ENCODE results near the gene SRSF7. TPM values are rescaled to one million over a fixed set of nuclear protein-coding genes. Genes with fewer than 3 reads are reported as not detected.

The SRSF7 gene
- total RNA-seq, 1 experiment from 2014 or later: 299 TPM

GRCh38 chr2:38713338-38713737, 37.8 kb downstream of the SRSF7 start (continued):
- no peak for TF ChIP-seq TEAD4 (CRISPR knock-in tag; IDR thresholded peaks at IDR 0.05)
- no peak for TF ChIP-seq FOXK1 (CRISPR knock-in tag; IDR thresholded peaks at IDR 0.05)
- no peak for TF ChIP-seq ATF2 (CRISPR knock-in tag; IDR thresholded peaks at IDR 0.05; ENCODE audit: borderline replicate concordance, low read depth)
- TF ChIP-seq, protein P1, sequence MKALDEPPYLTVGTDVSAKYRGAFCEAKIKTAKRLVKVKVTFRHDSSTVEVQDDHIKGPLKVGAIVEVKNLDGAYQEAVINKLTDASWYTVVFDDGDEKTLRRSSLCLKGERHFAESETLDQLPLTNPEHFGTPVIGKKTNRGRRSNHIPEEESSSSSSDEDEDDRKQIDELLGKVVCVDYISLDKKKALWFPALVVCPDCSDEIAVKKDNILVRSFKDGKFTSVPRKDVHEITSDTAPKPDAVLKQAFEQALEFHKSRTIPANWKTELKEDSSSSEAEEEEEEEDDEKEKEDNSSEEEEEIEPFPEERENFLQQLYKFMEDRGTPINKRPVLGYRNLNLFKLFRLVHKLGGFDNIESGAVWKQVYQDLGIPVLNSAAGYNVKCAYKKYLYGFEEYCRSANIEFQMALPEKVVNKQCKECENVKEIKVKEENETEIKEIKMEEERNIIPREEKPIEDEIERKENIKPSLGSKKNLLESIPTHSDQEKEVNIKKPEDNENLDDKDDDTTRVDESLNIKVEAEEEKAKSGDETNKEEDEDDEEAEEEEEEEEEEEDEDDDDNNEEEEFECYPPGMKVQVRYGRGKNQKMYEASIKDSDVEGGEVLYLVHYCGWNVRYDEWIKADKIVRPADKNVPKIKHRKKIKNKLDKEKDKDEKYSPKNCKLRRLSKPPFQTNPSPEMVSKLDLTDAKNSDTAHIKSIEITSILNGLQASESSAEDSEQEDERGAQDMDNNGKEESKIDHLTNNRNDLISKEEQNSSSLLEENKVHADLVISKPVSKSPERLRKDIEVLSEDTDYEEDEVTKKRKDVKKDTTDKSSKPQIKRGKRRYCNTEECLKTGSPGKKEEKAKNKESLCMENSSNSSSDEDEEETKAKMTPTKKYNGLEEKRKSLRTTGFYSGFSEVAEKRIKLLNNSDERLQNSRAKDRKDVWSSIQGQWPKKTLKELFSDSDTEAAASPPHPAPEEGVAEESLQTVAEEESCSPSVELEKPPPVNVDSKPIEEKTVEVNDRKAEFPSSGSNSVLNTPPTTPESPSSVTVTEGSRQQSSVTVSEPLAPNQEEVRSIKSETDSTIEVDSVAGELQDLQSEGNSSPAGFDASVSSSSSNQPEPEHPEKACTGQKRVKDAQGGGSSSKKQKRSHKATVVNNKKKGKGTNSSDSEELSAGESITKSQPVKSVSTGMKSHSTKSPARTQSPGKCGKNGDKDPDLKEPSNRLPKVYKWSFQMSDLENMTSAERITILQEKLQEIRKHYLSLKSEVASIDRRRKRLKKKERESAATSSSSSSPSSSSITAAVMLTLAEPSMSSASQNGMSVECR (CRISPR knock-in tag; IDR thresholded peaks at IDR 0.05; ENCODE audit: borderline replicate concordance): no peak
- TF ChIP-seq NR2C2 (CRISPR knock-in tag; IDR thresholded peaks at IDR 0.05): no peak
- TF ChIP-seq JUN (CRISPR knock-in tag; IDR thresholded peaks at IDR 0.05): no peak

- H3K36me3 Mint-ChIP-seq: peaks cover 8% of the 10 kb centered on the region
- DNase-seq (ENCODE audit: low spot score) (no peak), ATAC-seq (no peak)
- peaks cover 16% of the 10 kb centered on the region for H3K4me1 Mint-ChIP-seq
- ChIA-PET POLR2A (interaction anchor here (1.2 kb wide), 1 partner anchor 22 kb away, joined by 3 read pairs; no protein-coding TSS in a partner anchor), CTCF (no interaction called here)
- H3K9me3 Mint-ChIP-seq: peaks cover 5% of the 10 kb centered on the region
- H3K27me3 Mint-ChIP-seq (ENCODE audit: low read depth): no peaks in the 10 kb centered on the region
- no peak overlapping the region for H3K27ac Mint-ChIP-seq
- no peak overlapping the region for H3K4me3 Mint-ChIP-seq
- TF ChIP-seq ERG (CRISPR knock-in tag; IDR thresholded peaks at IDR 0.05) (no peak), JUN (CRISPR knock-in tag; IDR thresholded peaks at IDR 0.05) (no peak), SMAD4 (CRISPR knock-in tag; IDR thresholded peaks at IDR 0.05) (no peak), NR1H2 (CRISPR knock-in tag; IDR thresholded peaks at IDR 0.05) (no peak), ZNF121 (CRISPR knock-in tag; IDR thresholded peaks at IDR 0.05) (no peak), GABPB1 (CRISPR knock-in tag; IDR thresholded peaks at IDR 0.05) (no peak), ATF2 (CRISPR knock-in tag; IDR thresholded peaks at IDR 0.05; ENCODE audit: borderline replicate concordance, low read depth) (no peak), ELF4 (CRISPR knock-in tag; IDR thresholded peaks at IDR 0.05; ENCODE audit: low read depth) (no peak), MXD4 (CRISPR knock-in tag; IDR thresholded peaks at IDR 0.05; ENCODE audit: borderline replicate concordance) (no peak), SMAD3 (CRISPR knock-in tag; IDR thresholded peaks at IDR 0.05; ENCODE audit: borderline replicate concordance) (no peak), USF1 (CRISPR knock-in tag; IDR thresholded peaks at IDR 0.05) (no peak), CREB1 (CRISPR knock-in tag; IDR thresholded peaks at IDR 0.05) (no peak)
- TF ChIP-seq, protein P2, sequence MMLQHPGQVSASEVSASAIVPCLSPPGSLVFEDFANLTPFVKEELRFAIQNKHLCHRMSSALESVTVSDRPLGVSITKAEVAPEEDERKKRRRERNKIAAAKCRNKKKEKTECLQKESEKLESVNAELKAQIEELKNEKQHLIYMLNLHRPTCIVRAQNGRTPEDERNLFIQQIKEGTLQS (CRISPR knock-in tag; conservative IDR thresholded peaks at IDR 0.05): no peak
- TF ChIP-seq, protein P1 (CRISPR knock-in tag; IDR thresholded peaks at IDR 0.05; ENCODE audit: borderline replicate concordance): no peak
These were observed 38.3 kb downstream of the SRSF7 start for GRCh38 chr2:38712871-38713270.

All from WTC11 (cell line).